SIG-M5 treated with dmso at 0.1 percent for 504 hours (cell line): Measurements from ENCODE around the gene LGR5.

Source experiments
- DNase-seq: peaks from one replicate; lab custom pipeline; 2025; ENCODE audit not compliant: unreplicated experiment; lab: John Stamatoyannopoulos, UW

The LGR5 gene

DNA sequence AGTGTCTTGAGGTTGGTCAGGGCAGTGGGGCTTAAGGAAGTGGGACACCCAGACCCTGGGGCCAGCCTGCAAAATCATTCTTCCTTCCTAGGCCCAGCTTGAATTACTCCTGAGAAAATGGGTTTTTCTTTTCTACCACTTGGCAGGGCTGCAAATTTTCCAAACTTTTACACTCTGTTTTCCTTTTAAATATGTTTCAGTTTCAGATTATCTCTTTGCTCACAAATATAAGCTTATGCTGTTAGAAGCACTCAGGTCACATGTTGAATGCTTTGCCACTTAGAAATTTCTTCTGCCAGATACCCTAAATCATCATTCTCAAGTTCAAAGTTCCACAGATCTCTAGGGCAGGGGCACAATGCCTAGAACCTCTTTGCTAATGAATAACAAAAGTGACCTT lies 2.9 kb upstream of the LGR5 start:
- DNase-seq: no peak

GRCh38 chr12:71438670-71439361 lies 782 bp upstream of the LGR5 start:
- DNase-seq: no peak

- DNase-seq: no peak
These were observed 311 bp upstream of the LGR5 start for GRCh38 chr12:71439362-71439612.

- DNase-seq: no peak
These were observed 756 bp downstream of the LGR5 start for GRCh38 chr12:71440345-71440762.

- no peak for DNase-seq
These were observed 1.5 kb downstream of the LGR5 start for GRCh38 chr12:71440763-71441748.

GRCh38 chr12:71441836-71442566 lies 2.4 kb downstream of the LGR5 start:
- DNase-seq: no peak

GRCh38 chr12:71442567-71442931 lies 3.0 kb downstream of the LGR5 start:
- DNase-seq: no peak

DNA sequence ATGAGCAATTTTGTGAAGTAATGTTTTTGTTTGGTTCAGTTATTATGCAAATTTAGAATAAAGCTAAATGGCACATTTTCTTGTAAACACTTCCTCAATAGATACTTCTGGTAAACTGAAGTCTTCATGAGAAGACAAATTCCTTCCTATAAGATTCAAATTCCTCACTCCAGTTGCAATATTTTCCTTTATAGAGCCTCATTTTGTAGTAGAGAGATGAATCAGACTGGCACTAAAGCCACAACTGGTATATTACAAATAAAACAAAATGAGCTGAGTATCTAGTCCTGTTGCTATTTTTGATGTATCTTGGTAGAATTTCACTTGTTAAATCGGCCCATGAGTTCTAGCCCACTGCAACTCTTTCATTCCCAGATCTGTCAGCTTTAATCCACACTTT lies 5.5 kb downstream of the LGR5 start:
- DNase-seq: no peak

DNA sequence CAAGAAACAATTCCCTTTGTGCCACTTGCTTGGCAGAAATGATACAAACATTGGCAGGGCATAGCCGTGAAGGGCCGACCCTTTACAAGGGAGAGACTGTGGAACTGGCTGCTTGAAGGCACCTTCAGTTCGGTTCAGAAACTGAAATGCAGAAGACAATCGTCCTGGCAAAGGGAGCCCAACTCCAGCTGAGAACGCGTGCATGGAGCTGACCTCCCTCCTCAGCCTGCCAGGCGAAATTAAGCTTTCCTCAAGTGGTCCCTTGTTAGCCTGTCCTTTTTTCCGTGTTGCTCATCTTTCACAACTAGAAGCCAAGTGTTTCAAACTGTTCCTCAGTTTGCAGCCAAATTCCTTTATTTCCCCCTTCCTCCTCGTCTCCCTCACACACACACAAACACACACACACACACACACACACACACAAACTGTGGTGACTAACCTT lies 8.1 kb downstream of the LGR5 start:
- no peak for DNase-seq

DNA sequence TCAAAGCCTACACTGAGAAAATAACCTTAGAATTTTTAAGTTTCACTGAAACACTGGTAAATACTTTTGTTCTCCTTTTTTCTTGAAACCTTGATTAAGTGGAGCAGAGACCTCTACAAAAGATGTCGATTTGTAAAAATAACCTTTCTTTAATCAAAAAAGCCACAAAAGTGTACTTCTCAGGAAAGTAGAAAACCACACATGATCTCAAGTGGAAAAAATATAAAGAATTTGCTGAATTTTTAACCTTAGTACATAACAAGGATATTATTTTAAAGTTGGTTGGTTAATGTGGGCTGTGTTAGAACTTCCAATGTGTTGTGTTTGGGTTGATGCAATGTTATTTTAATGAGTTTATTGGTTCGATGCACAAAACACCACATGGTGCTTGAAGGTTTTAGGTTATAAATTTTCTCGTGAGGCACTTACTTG lies 8.6 kb downstream of the LGR5 start:
- DNase-seq: no peak

DNA sequence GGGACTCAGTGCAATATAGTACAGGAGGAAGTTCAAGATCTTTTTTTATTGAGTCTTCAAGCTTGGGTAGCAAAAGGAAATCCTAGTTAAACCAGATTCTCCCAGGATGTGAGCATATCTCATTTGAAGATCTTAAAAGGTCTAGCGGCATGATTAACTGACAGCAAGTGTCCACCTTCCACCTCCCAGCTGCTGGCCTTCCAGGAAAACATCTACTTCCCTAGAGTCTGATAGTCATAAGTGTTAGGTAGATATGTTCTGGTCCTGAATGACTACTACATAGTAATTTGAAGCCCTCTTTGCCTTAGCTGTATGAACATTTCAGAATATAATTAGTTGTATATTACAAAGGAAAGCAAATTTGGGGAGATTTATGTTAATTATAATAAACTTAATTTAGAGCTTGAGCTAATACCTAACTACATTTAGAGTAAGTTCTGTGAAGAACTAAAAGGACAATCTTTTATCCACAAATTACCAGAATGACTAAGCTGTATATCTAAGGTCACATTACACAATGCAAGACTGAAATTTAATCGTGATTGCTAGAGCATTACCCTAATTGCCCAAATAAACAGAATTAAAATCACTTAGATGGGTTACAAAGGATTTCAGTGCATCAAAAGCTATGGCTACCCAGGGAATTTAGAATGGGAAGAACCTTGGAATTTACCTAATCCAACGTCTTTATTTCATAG lies 9.9 kb downstream of the LGR5 start:
- no peak for DNase-seq

DNA sequence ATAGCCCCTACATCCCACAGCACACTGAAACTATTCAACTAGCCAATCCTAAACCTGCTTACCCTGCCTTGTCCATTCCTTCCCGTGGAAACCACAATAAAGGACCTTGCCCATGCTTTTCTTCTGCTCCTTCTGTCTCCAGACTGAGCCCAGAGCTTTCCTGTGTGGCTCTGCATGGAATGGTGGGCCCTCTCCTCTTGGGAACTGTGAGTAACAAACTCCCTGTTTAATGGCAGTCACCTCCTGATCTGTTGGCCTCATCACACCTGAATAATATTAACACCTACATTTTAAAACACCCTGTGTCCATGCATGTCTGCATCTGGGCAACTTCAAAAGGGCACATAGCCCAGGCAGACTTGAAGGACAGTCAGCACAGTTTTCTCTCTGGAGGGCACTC lies 12.4 kb downstream of the LGR5 start:
- no peak for DNase-seq

GRCh38 chr12:71455028-71455737 lies 15.6 kb downstream of the LGR5 start:
- no peak for DNase-seq

DNA sequence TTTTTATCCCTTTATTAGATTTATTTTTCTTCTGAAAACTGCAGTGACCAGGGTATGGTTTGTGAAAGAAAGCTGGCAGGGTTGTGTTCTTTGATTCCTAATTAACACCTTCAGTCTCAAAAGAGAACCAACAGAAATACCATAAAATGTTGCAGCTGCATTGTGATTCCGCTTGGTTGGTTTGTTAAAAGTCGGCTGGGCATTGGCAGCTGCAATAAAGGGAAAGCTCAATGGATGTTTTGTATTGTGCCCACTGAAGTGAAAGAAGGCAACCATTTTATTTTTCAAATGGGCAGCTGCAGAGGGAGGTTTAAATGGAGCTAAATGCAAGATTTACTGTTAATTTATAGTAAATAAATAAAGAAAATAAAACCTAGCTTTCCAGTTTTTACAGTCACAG lies 16.7 kb downstream of the LGR5 start:
- no peak for DNase-seq

- DNase-seq: no peak
These were observed 17.4 kb downstream of the LGR5 start for GRCh38 chr12:71456990-71457389.

DNA sequence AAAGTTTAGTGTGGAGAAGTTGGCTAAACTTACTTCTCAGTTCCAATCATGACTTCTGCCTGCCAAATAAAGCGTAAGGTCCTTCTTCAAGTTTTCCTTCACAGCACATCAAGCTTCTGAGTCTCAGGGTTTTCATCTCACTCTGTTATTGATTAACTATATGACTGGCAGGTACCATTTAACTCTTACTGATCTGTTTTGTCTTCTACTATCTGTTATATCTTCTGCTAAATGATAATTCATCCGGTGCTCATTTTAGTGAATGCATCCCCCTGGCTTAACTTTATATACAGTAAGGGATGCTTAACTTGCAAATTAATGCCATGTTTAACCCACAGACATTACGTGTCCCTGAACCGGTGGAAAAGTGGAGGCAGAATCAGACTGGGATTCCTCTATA lies 20.7 kb downstream of the LGR5 start:
- no peak for DNase-seq

- no peak for DNase-seq
These were observed 21.4 kb downstream of the LGR5 start for GRCh38 chr12:71460850-71461609.

- DNase-seq: no peak
These were observed 22.3 kb downstream of the LGR5 start for GRCh38 chr12:71461787-71462328.

GRCh38 chr12:71465796-71466195 lies 26.2 kb downstream of the LGR5 start:
- DNase-seq: no peak
